ENCODE measurements around the gene TATDN3. TPM values are rescaled to one million over a fixed set of nuclear protein-coding genes. Genes with fewer than 3 reads are reported as not detected.
"Not testable (repeated sequence)": the region's sequence is repeated elsewhere in the genome, so short reads cannot be mapped to it uniquely, and the experiment has no call there.

The TATDN3 gene, protein sequence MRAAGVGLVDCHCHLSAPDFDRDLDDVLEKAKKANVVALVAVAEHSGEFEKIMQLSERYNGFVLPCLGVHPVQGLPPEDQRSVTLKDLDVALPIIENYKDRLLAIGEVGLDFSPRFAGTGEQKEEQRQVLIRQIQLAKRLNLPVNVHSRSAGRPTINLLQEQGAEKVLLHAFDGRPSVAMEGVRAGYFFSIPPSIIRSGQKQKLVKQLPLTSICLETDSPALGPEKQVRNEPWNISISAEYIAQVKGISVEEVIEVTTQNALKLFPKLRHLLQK
- 12.2 and 15.1 TPM in 2 replicates for total RNA-seq (2014; rRNA removed; shearing (Covaris generic))

DNA sequence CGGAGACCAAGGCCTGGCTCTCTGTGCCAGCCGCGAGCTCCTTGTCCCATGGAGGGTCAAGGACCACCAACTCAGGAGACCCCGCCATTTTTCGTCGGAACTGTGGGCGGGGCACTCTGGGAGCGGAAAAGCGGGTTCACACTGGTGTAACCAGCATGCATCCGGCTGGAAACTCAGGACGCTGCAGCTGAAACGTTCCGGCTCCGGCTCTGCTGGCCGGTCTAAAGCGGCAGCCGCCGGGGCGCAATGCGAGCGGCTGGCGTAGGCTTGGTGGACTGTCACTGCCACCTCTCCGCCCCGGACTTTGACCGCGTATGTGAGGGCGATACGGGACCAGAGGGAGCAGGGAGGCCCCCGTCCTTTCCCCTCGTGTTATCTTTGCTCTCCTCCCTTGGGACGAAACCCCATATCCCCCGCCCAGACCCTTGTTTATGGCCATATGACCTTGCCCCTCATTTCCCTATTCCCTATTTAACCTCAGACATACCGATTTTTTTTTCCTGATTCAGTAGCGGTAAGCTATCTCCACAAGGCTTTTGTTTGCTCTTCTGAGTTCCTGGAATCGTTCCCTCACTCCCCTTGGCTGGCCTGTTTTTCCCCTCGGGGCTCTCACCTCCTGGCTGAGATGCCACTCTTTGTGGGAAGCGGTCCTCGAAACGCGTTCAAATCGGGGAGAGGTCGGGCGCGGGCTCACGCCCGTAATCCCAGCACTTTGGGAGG is at the start of gene TATDN3, which contains the start of gene NSL1:
Gene TATDN3, plus strand, starts transcription at position 219 of the 720 bp plus-strand sequence. Its CDS starts 28 bp downstream, at position 247.
Gene NSL1, minus strand, starts transcription at position 102 of the 720 bp plus-strand sequence. Its CDS starts 14 bp downstream, at position 88.
- in situ Hi-C loops (cut with HindIII; ENCODE audit: low sequenced_read_pairs) = loop anchor here (25.0 kb wide), 1 partner anchor 330 kb away; no protein-coding TSS in a partner anchor
- peak; percentile 89 for DNase-seq (ENCODE audit: low spot score)

DNA sequence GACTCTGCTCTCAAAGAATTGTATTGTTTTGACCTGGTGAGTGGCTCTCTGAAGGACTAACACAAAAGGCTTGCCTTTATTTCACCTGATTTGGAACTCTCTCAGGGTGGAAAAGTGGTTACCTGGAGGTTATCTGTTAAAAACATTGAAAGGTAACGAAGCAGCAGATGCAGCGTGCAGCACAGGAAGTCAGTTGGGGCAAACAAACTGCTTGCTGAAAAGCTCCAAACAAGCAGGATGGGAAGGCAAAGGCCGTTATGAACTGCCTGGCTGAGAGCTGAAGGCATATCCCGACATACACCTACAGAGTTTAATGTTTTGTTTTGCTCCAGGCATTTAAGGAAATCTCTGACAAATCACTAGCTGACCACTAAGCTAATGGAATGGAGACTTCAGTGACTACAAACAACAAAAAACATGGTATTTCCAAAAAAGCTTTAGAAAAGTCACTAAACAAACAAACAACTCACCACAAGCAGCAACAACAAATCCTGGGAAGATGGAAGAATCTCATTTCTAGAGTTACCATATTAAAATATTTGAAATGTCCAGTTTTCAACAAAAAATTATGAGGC is 47.7 kb upstream of the TATDN3 start:
- in situ Hi-C loops (cut with HindIII; ENCODE audit: low sequenced_read_pairs) = no loop called here
- no peak for DNase-seq (ENCODE audit: low spot score)

DNA sequence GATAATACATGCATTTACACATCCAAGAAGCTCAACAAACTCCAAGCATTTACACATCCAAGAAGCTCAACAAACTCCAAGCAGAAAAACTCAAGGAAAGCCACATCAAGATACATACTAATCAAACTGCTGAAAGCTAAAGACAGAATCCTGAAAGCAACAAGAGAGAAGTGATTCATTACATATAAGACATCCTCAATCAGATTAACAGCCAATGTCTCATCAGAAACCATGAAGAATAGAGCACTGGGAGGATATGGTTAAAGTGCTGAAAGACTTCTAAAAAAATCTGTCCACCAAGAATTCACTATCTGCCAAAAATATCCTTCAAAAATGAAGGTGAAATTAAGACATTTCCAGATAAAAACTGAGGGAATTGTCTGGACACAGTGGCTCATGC is 46.4 kb upstream of the TATDN3 start:
- DNase-seq (ENCODE audit: low spot score) = no peak
- in situ Hi-C loops (cut with HindIII; ENCODE audit: low sequenced_read_pairs) = no loop called here

DNA sequence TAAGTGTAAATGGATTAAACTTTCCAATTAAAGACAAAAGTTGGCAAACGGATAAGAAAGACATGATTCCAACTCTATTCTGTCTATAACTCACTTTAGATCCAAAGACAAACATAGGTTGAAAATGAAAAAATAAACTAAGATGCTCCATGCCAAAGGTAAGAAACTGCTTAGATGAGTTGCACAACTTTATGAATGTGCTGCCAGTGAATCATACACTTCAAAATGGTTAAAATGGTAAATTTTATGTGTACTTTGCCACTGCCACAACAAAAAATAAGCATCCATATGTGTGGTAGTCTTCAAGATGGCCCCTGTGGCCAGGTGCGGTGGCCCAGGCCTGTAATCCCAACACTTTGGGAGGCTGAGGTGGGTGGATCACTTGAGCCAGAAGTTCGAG is 45.1 kb upstream of the TATDN3 start:
- in situ Hi-C loops (cut with HindIII; ENCODE audit: low sequenced_read_pairs) = no loop called here
- DNase-seq (ENCODE audit: low spot score) = no peak

DNA sequence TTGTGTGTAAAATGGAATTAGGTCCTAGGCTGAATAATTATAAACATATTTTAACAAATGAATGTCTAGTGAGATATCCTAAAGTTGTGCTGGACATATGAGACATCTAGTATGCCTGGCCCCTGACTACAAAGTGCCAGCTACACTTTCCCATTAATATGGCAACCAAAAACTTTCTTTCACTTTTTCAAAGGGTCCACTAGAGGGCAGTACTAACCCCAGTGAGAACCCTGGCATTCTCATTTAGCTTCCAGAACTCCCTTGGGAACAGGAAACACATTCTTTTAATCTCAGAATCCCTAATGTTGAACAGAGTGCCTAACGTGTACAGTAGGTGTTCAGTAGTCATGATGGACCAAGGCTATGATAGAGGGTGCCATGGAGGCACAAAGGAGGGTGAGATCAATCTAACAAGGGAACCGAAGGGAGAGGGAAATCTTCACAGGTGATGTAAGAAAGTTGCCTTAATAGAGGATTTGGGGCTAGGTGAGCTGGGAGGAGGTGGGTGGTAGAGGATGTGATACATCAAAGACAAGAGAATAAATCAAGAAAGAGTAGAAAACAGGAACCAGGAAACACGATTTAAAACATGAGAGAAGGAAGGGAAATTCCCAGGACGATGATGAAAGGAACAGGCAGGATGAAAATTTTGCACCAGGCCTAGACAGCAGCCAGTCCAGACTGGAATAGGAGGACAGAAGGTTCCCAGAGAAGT is 41.7 kb upstream of the TATDN3 start:
- DNase-seq (ENCODE audit: low spot score) = peak; percentile 27
- in situ Hi-C loops (cut with HindIII; ENCODE audit: low sequenced_read_pairs) = no loop called here

DNA sequence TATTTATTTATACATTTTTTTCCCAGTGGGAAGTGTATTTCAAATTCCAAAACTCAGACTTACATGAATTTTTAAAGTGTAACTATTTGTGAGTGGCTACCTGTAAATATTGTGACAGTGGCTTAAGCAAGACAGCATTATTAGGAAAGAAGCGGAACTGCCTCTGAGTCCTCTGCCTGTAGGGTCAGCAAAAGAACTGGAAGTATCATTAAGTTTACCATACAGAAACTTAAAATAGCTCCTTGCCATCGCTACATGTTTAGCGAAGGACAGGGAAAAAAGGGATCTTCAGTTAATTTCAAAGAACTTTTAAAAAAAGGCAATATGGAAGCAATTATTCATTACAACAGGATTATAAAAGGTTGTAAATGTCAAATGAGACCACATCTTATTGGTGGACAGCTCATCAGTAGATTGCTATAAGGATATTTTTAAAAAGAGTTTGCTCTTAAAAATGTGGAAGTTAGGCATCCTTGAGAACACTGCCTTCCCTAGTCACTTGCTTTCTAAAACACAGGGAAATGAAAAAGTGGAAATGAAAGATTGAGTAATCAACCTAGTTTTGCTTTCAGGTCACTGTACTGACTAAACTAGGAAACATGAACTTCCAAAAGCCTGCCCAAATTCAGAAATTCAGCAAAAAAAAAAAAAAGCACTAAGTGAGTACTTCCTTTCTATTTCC is 39.3 kb upstream of the TATDN3 start:
- in situ Hi-C loops (cut with HindIII; ENCODE audit: low sequenced_read_pairs) = no loop called here
- no peak for DNase-seq (ENCODE audit: low spot score)

DNA sequence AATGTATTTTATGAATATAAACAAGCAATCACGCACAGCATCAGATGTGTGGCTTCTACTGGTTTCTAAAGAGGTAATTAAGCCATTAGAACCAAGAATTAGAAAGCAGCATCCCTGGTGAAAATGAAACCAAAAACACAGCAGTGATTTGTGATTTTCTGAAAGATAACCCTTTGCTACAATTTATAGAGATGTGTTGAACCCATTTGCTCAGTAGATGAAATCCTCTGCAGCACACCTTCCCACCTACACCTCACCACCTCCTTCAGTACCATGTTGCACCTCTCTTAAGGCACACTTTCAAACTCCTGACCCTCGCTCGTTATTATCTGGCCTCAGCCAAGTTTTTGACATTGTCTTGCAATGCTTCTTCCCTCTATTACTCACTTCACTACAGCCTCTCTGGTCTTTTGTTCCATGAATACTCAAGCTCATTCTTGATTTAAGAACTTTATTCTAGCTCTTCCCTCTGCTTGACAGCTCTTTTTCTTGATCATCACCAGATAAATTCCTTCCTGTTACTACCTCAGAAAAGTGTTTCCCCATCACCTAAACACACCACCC is 38.7 kb upstream of the TATDN3 start:
- DNase-seq (ENCODE audit: low spot score) = no peak
- in situ Hi-C loops (cut with HindIII; ENCODE audit: low sequenced_read_pairs) = no loop called here

DNA sequence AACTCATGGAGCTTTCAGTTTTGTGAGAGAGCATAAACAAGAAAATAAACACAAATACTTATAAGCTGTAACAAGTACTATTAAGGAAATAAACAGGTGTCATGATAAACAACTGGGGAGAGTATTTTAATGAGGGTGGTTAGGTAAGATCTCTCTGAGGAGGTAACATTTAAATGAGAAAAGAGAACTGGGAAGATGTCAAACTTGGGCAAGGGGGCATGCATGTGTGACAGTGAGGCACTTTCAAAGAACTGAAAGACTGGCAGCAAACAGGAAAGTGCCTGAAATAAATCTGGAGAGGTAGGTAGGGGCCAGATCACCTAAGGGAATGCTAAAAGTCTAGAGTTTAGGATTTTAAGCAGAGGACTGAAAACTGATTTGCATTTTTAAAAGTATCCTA is 37.9 kb upstream of the TATDN3 start:
- no peak for DNase-seq (ENCODE audit: low spot score)
- in situ Hi-C loops (cut with HindIII; ENCODE audit: low sequenced_read_pairs) = no loop called here

DNA sequence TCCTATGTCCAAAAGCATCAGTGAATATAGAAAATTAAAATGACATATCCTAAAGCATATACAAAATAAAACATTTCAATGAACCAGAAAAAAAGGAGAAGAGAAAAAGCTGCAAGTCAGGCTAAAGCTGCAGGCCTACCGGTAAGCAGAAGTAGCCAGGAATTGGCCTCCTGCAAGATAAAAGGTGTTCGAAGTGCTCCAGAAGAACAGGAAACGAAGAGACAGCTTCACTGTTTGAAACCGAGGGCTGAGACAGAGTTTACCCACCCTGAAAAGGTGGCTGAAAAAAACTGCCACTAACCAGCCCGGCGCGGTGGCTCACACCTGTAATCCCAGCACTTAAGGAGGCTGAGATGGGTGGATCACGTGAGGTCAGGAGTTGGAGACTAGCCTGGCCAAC is 37.5 kb upstream of the TATDN3 start:
- in situ Hi-C loops (cut with HindIII; ENCODE audit: low sequenced_read_pairs) = no loop called here

DNA sequence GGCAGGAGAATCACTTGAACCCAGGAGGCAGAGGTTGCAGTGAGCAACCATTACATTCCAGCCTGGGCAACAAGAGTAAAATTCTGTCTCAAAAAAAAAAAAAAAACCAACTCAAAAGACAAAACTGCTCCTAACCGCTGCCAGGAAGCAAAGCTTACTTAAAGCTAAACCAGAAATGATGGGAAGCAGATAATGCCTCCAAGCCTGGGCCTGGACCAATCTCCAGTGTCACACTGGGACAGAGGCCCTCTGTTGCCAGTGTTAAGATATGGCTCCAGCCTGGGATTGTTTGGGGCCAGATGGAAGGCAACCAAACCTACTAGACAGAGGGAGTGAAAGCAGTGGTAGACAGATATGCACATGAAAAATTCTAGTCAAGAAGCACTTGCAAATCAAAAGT is 37.0 kb upstream of the TATDN3 start:
- peak; percentile 16 for DNase-seq (ENCODE audit: low spot score)
- in situ Hi-C loops (cut with HindIII; ENCODE audit: low sequenced_read_pairs) = no loop called here

More for the DNA sequence above, 37.5 kb upstream of the TATDN3 start:
- no peak for DNase-seq (ENCODE audit: low spot score)

DNA sequence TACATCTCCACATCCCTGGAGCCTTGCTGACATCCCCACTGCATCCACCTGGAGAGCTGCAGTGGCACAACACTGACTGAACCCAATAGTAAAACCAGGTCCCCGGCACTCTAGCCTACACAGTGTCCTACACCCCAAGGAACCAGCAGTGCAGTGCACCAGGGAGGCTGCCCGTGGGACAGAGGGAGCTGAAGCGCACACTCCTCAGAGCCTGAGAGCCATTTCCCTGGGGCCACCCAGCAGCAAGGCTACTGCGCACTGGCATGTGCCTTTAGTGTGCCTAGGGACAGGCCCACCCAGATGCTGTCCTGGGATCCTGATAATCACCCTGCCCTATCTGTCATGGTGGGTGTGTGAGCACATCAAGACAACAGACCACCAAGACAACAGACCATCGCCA is 32.0 kb upstream of the TATDN3 start:
- in situ Hi-C loops (cut with HindIII; ENCODE audit: low sequenced_read_pairs) = no loop called here
- DNase-seq (ENCODE audit: low spot score) = no peak

DNA sequence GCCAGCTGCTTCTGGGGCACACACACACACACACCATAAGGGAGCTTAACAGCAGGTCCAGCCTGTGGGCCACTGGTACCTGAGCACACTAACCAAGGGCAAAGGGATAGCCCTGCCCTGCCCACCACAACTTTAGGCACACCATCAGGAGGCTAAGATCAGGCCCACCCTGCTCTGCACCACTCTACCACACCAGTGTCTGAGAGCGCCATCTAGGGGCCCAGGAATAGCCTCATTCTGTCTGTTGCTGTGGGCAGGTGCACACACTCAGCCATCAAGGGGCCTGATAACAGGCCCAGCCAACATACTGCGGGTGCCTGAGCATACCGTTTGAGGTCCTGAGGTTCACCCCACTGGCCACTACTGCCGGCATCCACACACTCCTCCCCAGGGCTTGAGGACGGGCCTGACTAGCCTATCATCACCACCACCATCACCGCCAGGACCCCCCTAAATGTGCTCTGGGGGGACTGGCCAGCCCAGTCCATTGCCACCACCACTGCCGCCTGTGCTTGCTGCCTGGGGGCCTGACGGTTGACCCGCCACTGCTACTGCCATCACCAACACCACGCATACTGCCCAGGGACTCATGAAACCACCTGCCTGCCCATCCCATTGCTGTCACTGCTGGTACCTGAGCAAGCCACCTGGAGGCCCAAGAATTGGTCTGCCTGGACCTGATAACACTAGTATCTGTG is 31.4 kb upstream of the TATDN3 start:
- DNase-seq (ENCODE audit: low spot score) = no peak
- in situ Hi-C loops (cut with HindIII; ENCODE audit: low sequenced_read_pairs) = no loop called here

DNA sequence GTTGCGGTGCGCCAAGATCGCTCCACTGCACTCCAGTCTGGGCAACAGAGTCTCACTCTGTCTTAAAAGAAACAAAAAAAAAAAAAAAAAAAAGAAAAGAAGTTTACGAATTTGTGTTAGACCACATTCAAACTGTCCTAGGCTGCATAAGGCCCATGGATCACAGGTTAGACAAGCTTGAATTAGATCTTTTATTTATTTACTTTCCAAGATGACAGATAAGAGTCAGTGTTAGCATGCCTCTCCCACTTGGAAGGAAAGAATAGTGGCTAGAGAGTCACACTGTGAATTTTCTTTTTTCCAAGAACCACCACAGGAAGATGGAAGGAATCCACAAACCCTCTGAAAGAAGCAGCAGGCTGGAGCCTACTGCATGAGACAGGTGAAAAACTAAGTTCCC is 29.5 kb upstream of the TATDN3 start:
- in situ Hi-C loops (cut with HindIII; ENCODE audit: low sequenced_read_pairs) = no loop called here
- DNase-seq (ENCODE audit: low spot score) = no peak

DNA sequence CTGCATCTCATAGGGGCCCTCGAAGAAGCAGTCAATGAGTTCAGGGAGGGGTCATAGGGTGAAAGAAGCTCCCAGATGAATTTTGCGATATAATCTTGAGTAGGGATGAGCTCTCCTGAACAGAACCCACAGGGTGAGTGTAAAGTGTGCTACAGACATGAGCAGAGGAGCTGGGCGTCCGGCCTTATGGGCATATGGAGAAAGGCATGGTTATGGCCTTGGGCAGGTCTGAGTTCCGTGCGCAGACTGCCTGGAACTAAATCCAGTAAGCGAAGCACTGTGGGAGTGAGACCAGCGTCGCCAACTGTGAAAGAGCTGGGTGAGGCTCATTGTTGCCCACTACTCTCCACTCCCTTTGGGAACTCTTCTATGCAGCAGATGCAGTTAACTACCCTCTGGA is 28.9 kb upstream of the TATDN3 start:
- in situ Hi-C loops (cut with HindIII; ENCODE audit: low sequenced_read_pairs) = no loop called here
- DNase-seq (ENCODE audit: low spot score) = no peak

DNA sequence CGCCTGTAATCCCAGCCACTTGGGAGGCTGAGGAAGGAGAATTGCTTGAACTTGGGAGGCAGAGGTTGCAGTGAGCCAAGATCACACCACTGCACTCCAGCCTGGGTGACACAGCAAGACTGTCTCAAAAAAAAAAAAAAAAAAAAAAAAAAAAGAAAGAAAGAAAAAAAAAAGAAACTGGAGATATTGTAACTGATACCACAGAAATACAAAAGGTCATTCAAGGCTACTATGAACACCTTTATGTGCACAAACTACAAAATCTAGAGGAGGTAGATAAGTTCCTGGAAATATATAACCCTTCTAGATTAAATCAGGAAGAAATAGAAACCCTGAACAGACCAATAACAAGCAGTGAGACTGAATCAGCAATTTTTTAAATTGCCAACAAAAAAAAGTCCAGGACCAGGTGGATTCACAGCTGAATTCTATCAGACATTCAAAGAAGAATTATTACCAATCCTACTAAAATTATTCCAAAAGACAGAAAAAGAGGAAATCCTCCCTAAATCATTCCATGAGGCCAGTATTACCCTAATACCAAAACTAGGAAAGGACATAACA is 26.9 kb upstream of the TATDN3 start:
- DNase-seq (ENCODE audit: low spot score); in situ Hi-C loops (cut with HindIII; ENCODE audit: low sequenced_read_pairs): not testable (repeated sequence)

DNA sequence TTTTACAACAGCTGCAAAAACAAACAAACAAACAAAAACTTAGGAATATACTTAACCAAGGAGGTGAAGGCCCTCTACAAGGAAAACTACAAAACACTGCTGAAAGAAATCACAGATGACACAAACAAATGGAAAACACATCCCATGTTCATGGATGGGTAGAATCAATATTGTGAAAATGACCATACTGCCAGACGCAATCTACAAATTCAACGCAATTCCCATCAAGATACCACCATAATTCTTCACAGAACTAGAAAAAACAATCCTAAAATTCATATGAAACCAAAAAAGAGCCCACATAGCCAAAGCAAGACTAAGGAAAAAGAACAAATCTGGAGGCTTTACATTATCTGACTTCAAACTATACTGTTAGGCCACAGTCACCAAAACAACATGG is 24.9 kb upstream of the TATDN3 start:
- in situ Hi-C loops (cut with HindIII; ENCODE audit: low sequenced_read_pairs); DNase-seq (ENCODE audit: low spot score): not testable (repeated sequence)

DNA sequence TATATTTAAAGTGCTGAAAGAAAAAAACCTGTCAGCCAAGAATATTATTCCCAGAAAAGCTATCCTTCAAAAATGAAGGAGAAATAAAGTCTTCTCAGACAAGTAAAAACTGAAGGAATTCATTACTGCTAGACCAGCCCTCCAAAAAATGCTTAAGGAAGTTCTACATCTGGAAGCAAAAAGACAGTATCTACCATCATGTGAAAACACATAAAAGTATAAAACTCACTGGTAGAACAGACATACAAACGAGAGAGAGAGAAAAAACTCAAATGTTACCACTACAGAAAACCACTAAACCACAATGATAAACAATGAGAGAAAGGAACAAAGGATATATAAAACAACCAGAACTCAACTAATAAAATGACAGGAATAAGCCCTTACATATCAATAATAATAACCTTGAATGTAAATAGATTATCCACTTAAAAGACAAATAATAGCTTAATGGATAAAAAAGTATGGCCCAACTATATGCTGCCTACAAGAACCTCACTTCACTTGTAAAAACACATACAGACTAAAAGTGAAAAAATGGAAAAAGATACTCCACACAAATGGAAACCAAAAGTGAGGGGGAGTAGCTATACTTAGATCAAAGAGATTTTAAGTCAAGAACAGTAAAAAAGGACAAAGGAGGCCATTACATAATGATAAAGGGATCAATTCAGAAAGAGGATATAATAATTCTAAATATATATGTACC is 22.1 kb upstream of the TATDN3 start:
- no peak for DNase-seq (ENCODE audit: low spot score)
- in situ Hi-C loops (cut with HindIII; ENCODE audit: low sequenced_read_pairs) = no loop called here
